ENCODE results near the gene SKIC2. TPM values are rescaled to one million over a fixed set of nuclear protein-coding genes. Genes with fewer than 3 reads are reported as not detected.
"Not testable (repeated sequence)": the region's sequence is repeated elsewhere in the genome, so short reads cannot be mapped to it uniquely, and the experiment has no call there.

SKIC2 gene
- total RNA-seq, 1 experiment from 2014 or later, result 23.8 TPM

DNA sequence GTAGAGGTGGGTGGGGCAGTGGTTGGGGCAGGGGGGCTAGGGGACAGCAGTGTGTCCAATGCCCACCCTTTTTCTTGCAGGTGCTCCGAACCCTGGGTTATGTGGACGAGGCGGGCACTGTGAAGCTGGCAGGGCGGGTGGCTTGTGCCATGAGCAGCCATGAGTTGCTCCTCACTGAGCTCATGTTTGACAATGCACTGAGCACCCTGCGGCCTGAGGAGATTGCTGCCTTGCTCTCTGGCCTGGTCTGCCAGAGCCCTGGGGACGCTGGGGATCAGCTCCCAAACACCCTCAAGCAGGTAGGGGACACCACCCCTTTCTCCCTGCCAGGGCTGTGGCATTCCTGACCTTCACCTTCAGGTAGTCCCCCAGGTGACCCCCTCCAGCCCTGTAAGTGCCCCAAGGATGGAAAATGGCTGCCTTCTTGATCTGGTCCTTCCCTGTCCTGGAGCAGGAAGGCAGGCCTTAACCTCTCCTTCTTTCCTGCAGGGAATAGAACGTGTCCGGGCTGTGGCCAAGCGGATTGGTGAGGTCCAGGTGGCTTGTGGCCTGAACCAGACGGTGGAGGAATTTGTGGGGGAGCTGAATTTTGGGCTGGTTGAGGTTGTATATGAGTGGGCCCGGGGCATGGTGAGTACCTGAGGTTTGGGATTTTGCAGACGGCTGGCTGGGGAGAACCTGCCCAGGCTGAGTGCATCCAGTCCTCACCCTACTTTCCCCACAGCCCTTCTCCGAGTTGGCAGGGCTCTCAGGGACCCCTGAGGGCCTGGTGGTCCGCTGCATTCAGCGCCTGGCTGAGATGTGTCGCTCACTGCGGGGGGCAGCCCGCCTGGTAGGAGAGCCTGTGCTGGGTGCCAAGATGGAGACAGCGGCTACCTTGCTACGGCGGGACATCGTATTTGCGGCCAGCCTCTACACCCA lies 10.1 kb downstream of the SKIC2 start:
- no peak for DNase-seq (ENCODE audit: low spot score)

- no peak for DNase-seq (ENCODE audit: low spot score)
These were observed 11.0 kb downstream of the SKIC2 start for GRCh38 chr6:31969712-31970603.

DNA sequence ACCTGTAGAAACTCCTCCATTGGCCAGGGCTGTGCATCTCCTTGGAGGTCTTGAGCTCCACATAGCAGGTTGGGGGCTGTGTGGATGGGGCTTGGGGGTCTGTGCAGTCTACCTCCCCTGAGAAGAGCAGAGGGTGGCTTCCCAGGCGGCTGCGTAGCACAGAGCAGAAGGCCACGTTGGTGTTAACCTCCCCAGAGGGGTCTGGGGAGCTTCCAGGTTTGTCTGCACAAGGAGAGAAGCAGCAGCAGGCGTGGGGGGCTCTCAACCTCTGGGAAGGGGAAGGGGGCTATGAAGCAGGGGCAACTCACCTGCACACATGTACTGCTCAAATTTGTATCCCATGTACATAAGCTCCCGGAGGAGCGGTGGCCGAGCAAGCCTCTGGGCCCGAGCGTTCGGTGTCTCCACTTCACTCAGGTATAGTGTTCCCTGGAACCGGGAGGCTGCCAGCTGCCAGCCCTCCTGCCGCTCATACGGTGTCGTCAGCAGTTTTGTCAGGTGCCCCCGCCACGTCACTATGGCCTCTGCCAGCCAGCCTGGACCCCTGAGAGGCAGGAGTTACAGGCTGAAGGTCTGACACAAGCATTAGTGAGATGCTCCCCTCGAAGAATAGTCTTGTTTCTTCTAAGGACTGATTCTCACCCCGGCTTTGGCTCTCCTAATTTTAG lies 11.8 kb downstream of the SKIC2 start:
- DNase-seq (ENCODE audit: low spot score), result no peak

- DNase-seq (ENCODE audit: low spot score), result no peak
These were observed 12.5 kb downstream of the SKIC2 start for GRCh38 chr6:31971279-31971992.

DNA sequence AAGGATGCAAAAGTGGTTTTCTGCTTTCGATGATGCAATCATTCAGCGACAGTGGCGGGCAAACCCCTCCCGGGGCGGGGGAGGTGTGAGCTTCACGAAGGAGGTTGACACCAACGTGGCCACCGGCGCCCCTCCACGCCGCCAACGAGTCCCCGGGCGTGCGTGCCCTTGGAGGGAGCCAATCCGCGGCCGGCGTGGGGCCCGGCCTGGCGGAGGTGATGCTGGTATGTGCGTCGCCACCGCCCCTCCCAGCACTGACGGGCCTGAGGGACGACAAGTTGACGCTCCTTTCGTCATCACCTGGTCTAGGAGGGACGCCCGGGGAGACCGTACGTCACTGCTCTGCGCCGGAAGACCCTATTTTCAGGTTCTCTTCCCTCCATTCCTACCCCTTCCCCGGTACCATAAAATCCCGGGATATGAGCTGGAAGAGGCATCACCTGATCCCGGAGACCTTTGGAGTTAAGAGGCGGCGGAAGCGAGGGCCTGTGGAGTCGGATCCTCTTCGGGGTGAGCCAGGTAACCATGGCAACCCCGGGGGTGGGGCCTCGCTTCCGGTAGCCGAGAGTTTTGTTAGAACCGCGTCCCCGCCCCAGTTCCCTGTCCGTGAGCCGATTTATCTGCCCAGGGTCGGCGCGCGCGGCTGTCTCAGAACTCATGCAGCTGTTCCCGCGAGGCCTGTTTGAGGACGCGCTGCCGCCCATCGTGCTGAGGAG lies 13.2 kb downstream of the SKIC2 start, which contains the start of gene DXO:
Gene DXO (minus strand): TSS at position 146 of the 716 bp plus-strand sequence. CDS start 463 bp downstream, outside the sequence.
- DNase-seq (ENCODE audit: low spot score), result peak; percentile 99

- no peak for DNase-seq (ENCODE audit: low spot score)
These were observed 13.9 kb downstream of the SKIC2 start for GRCh38 chr6:31972709-31973350.

GRCh38 chr6:31976065-31976464 lies 17.1 kb downstream of the SKIC2 start:
- DNase-seq (ENCODE audit: low spot score), result not testable (repeated sequence)

DNA sequence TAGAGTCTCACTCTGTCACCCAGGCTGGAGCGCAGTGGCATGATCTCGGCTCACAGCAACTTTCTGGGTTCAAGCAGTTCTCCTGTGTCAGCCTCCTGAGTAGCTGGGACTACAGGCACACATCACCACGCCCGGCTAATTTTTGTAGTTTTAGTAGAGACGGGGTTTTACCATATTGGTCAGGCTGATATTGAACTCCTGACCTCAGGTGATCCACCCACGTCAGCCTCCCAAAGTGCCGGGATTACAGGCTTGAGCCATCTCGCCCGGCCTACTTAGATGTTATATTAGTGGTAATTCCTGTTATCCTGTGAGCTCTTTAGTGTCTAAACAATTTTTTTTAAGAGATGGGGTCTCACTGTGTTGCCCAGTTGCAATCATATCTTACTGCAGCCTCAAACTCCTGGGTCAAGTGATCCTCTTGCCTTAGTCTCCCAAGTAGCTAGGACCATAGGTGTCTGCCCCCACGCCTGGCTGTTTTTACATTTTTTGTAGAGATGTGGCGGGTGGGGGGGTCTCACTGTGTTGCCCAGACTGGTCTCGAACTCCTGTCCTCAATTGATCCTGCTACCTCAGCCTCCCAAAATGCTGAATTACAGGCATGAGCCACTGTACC lies 18.9 kb downstream of the SKIC2 start:
- DNase-seq (ENCODE audit: low spot score), result no peak

GRCh38 chr6:31978831-31979230 lies 19.9 kb downstream of the SKIC2 start:
- DNase-seq (ENCODE audit: low spot score), result no peak

DNA sequence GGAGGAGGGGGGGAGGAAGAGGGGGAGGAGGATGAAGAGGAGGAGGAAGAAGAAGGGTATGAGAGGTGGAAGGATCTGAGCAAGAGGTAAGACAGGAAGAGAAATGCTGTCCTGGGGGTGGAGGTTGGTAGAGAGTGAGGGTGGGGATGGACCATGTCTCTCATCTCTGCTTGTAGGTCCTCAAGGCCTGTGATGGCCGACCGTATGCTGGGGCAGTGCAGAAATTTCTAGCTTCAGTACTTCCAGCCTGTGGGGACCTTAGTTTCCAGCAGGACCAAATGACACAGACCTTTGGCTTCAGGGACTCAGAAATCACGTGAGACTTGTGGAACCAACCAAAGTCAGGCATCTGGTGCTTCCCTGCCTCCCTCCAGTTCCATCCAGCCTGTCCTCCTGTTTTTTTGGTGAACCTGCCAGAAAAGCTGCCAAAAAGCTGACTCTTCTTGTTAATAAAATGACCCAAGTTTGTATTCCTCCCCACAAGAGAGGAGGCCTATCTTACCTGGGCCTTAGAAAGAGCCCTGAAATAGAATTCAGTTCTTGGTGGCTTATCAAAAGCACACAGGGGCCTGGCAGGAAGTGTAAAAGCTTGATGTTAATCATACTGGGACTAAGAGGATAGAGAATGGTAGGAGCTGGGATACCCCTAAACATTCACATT lies 20.4 kb downstream of the SKIC2 start:
- DNase-seq (ENCODE audit: low spot score), result no peak

DNA sequence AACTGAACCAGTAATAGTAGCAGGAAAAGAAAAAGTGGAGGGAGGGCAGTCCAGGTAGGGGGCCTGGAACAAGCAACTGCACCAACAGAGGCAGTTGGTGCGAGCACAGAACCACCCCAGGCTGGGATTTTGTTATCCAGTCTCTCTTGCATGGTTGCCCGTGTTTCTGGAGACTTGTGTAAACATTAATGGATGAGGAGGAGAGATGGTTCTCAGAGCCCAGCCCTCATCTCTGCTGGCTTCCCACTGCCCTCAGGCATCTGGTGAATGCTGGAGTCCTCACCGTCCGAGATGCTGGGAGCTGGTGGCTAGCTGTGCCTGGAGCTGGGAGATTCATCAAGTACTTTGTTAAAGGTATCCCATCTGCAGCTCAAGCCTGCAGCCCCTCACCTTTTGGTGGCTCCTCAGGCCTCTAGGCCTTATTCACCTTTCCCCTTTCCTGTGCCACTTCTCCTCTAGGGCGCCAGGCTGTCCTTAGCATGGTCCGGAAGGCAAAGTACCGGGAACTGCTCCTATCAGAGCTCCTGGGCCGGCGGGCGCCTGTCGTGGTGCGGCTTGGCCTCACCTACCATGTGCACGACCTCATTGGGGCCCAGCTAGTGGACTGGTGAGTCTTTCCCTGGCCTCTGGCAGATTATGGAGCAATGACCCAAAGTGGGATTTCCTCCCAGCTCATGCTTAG lies 21.4 kb downstream of the SKIC2 start:
- not testable (repeated sequence) for DNase-seq (ENCODE audit: low spot score)

- not testable (repeated sequence) for DNase-seq (ENCODE audit: low spot score)
These were observed 22.0 kb downstream of the SKIC2 start for GRCh38 chr6:31980998-31981397.

DNA sequence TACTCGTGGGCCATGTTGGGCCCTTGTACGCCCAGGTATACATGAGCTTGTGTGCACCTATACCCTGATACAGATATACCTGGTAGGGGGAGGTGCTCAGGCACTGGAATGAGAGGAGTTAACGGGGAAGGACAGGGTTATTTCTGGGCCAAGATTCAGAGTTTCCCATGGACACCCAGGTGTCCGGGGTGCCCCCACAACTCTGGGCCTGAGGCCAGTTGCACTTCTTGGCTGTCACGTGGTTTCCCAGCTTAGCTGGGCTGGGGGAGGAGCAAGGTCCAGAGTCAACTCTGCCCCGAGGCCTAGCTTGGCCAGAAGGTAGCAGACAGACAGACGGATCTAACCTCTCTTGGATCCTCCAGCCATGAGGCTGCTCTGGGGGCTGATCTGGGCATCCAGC lies 22.8 kb downstream of the SKIC2 start, which contains the start of gene C4A:
Gene C4A (plus strand): TSS at position 314 of the 400 bp plus-strand sequence. CDS start 51 bp downstream, at position 365.
- not testable (repeated sequence) for DNase-seq (ENCODE audit: low spot score)

DNA sequence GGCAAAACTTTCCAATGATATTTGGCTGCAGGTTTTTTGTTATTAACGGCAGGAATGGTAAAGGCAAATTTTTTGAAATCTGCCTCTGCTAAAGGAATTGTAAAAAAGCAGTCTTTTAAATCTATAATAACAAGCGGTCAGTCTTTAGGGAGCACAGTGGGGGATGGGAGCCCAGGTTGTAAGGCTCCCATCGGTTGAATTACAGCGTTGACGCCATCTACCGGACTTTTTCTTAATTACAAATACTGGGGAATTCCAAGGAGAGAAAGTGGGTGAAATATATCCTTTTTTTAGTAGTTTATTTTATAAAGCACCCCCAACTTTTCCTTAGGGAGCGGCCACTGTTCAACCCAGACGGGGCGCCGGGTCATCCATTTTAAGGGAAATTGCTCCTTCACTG lies 30.4 kb downstream of the SKIC2 start:
- DNase-seq (ENCODE audit: low spot score), result not testable (repeated sequence)

GRCh38 chr6:31994421-31994820 lies 35.4 kb downstream of the SKIC2 start:
- DNase-seq (ENCODE audit: low spot score), result not testable (repeated sequence)

GRCh38 chr6:31996385-31996784 lies 37.4 kb downstream of the SKIC2 start:
- DNase-seq (ENCODE audit: low spot score), result not testable (repeated sequence)

- not testable (repeated sequence) for DNase-seq (ENCODE audit: low spot score)
These were observed 43.7 kb downstream of the SKIC2 start for GRCh38 chr6:32002546-32003268.
